ENCODE measurements around the gene FBXO44.

FBXO44 gene

DNA sequence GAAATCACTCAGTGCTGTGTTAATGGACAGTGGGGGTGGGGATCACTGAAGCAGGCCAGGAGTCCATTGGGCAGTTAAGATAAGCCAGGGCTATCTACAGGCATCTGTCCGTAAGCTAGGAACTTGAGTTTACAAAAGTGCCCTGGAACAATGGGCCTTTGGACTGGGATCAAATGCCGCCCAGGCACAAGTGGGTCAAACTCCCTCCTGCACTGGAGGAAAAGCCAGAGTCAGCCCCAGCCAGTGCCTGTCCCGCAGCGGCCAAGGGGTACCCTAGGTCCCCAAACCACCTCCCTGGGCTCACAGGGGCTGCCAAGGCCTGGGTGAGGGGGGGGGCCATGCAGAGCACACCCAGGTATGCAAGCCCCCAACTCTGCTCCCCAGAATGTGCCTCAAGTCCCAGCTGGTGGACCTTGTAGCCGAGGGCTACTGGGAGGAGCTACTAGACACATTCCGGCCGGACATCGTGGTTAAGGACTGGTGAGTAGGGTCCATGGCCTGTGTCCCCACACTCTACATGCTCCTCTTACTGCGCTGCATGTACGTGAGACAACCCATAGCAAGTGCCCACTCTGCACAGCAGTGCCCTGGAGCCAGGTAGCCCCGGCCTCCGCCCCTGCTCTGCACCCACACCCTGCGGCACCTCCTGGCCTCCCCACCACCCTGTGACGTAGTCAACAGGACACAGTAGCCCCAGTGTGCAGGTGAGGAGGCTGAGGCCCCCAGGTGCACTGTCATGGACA is 17.0 kb downstream of the FBXO44 start:
- no peaks in the 10 kb centered on the region for H3K9me3 ChIP-seq (ENCODE audit: insufficient read depth, low read length)
- no peak overlapping the region for H3K4me3 ChIP-seq (ENCODE audit: low read length)
- H3K4me2 ChIP-seq (ENCODE audit: low read length) = no peak overlapping the region
- H3K27ac ChIP-seq (ENCODE audit: low read length) = no peak overlapping the region
- no peaks in the 10 kb centered on the region for H4K20me1 ChIP-seq (ENCODE audit: insufficient read depth, low read length)
- no peak overlapping the region for H3K9ac ChIP-seq (ENCODE audit: low read length)
- TF ChIP-seq, protein P1, sequence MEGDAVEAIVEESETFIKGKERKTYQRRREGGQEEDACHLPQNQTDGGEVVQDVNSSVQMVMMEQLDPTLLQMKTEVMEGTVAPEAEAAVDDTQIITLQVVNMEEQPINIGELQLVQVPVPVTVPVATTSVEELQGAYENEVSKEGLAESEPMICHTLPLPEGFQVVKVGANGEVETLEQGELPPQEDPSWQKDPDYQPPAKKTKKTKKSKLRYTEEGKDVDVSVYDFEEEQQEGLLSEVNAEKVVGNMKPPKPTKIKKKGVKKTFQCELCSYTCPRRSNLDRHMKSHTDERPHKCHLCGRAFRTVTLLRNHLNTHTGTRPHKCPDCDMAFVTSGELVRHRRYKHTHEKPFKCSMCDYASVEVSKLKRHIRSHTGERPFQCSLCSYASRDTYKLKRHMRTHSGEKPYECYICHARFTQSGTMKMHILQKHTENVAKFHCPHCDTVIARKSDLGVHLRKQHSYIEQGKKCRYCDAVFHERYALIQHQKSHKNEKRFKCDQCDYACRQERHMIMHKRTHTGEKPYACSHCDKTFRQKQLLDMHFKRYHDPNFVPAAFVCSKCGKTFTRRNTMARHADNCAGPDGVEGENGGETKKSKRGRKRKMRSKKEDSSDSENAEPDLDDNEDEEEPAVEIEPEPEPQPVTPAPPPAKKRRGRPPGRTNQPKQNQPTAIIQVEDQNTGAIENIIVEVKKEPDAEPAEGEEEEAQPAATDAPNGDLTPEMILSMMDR (IDR thresholded peaks at IDR 0.05; ENCODE audit: low read depth, low read length) = no peak
- no peak for TF ChIP-seq EZH2phosphoT487 (IDR thresholded peaks at IDR 0.05; ENCODE audit: low read depth)
- peaks cover 9% of the 10 kb centered on the region for H3K36me3 ChIP-seq (replicated peaks; ENCODE audit: low read depth, low read length)
- H3K4me1 ChIP-seq (ENCODE audit: low read length) = peaks cover 15% of the 10 kb centered on the region
- no peak overlapping the region for H2AFZ ChIP-seq (ENCODE audit: low read depth, low read length)
- H3K27me3 ChIP-seq (ENCODE audit: low read depth, low read length) = no peaks in the 10 kb centered on the region
- no peaks in the 10 kb centered on the region for H3K79me2 ChIP-seq (ENCODE audit: low read length)

DNA sequence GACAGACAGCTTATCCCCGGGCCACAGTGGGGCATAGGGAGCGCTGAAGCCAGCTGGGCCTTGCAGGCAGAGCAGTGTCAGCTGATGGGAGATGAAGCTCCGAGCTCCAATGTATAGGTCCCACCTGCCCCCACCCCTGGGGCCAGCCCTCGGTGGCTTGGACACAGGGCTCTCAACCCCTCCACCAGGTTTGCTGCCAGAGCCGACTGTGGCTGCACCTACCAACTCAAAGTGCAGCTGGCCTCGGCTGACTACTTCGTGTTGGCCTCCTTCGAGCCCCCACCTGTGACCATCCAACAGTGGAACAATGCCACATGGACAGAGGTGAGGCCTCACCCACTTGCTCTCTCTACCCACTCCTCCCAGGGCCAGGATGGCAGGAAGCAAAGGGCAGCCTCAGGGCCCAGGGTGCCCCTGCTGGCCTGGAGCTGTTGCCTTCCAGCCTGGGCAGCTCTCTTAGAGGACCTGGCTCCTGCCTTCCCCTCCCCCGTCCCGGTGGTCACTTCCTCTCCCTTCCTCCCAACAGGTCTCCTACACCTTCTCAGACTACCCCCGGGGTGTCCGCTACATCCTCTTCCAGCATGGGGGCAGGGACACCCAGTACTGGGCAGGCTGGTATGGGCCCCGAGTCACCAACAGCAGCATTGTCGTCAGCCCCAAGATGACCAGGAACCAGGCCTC is 18.6 kb downstream of the FBXO44 start:
- TF ChIP-seq, protein P1 (IDR thresholded peaks at IDR 0.05; ENCODE audit: low read depth, low read length) = no peak
- no peak for TF ChIP-seq EZH2phosphoT487 (IDR thresholded peaks at IDR 0.05; ENCODE audit: low read depth)
- Histone ChIP-seq H3K79me2 (ENCODE audit: low read length) (no peaks in the 10 kb centered on the region), H3K9ac (ENCODE audit: low read length) (no peak overlapping the region), H3K4me3 (ENCODE audit: low read length) (no peak overlapping the region), H3K36me3 (replicated peaks; ENCODE audit: low read depth, low read length) (peaks cover 9% of the 10 kb centered on the region), H4K20me1 (ENCODE audit: insufficient read depth, low read length) (no peaks in the 10 kb centered on the region), H3K9me3 (ENCODE audit: insufficient read depth, low read length) (no peaks in the 10 kb centered on the region), H3K4me1 (ENCODE audit: low read length) (peaks cover 15% of the 10 kb centered on the region), H3K27ac (ENCODE audit: low read length) (no peak overlapping the region), H3K27me3 (ENCODE audit: low read depth, low read length) (no peaks in the 10 kb centered on the region), H2AFZ (ENCODE audit: low read depth, low read length) (no peak overlapping the region), H3K4me2 (ENCODE audit: low read length) (no peak overlapping the region)

DNA sequence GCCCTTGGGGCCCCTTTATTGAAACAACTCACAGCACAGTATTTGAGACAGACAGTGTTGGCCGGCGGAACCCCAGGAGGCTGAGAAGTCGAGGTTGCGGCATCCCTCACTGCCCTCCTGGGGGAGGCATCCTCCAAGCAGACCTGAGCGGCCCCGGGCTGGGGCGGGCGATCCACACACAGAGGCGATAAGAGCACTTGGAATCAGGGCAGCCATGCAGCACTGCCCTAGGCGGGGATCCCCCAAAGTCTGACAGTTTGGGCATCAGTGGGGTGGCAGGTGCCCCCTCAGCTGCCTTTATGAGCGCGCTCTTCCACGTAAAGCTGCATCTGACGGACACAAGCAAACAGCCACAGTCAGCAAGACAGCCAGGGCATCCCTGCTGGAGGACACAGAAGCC is 19.8 kb downstream of the FBXO44 start:
- no peak overlapping the region for H3K4me3 ChIP-seq (ENCODE audit: low read length)
- H3K27me3 ChIP-seq (ENCODE audit: low read depth, low read length) = no peaks in the 10 kb centered on the region
- H3K4me2 ChIP-seq (ENCODE audit: low read length) = no peak overlapping the region
- no peaks in the 10 kb centered on the region for H3K9me3 ChIP-seq (ENCODE audit: insufficient read depth, low read length)
- H2AFZ ChIP-seq (ENCODE audit: low read depth, low read length) = no peak overlapping the region
- peaks cover 9% of the 10 kb centered on the region for H3K36me3 ChIP-seq (replicated peaks; ENCODE audit: low read depth, low read length)
- no peak overlapping the region for H3K9ac ChIP-seq (ENCODE audit: low read length)
- H3K4me1 ChIP-seq (ENCODE audit: low read length) = peaks cover 15% of the 10 kb centered on the region
- no peaks in the 10 kb centered on the region for H3K79me2 ChIP-seq (ENCODE audit: low read length)
- TF ChIP-seq, protein P1 (IDR thresholded peaks at IDR 0.05; ENCODE audit: low read depth, low read length) = no peak
- TF ChIP-seq EZH2phosphoT487 (IDR thresholded peaks at IDR 0.05; ENCODE audit: low read depth) = no peak
- no peak overlapping the region for H3K27ac ChIP-seq (ENCODE audit: low read length)
- no peaks in the 10 kb centered on the region for H4K20me1 ChIP-seq (ENCODE audit: insufficient read depth, low read length)

DNA sequence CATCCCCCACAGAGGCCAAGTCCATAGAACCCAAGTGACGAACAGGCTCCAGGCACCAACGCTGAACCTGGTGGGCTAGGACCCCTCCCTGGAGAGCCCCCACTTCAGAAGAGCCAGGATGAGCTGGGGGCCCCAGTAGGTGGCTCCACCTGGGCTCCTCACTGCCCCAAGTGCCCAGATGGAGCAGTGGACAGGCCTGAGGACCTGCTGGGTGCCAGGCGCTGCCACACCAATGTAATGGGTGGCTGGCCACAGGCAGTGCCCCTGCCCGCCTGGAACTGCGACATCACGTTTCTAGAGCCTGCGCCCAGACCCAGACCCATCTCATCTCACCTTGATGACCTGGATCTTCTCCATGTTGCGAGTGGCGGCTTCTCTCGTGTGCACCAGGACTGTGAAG is 20.6 kb downstream of the FBXO44 start:
- peaks cover 11% of the 10 kb centered on the region for H3K4me1 ChIP-seq (ENCODE audit: low read length)
- no peak overlapping the region for H3K9ac ChIP-seq (ENCODE audit: low read length)
- no peaks in the 10 kb centered on the region for H3K27me3 ChIP-seq (ENCODE audit: low read depth, low read length)
- H4K20me1 ChIP-seq (ENCODE audit: insufficient read depth, low read length) = no peaks in the 10 kb centered on the region
- no peak overlapping the region for H3K27ac ChIP-seq (ENCODE audit: low read length)
- no peak overlapping the region for H2AFZ ChIP-seq (ENCODE audit: low read depth, low read length)
- no peaks in the 10 kb centered on the region; the same call in 1 of the 2 replicates for H3K79me2 ChIP-seq (ENCODE audit: low read length)
- H3K4me3 ChIP-seq (ENCODE audit: low read length) = no peak overlapping the region
- no peaks in the 10 kb centered on the region for H3K9me3 ChIP-seq (ENCODE audit: insufficient read depth, low read length)
- peaks cover 5% of the 10 kb centered on the region for H3K36me3 ChIP-seq (replicated peaks; ENCODE audit: low read depth, low read length)
- H3K4me2 ChIP-seq (ENCODE audit: low read length) = no peak overlapping the region
- no peak for TF ChIP-seq EZH2phosphoT487 (IDR thresholded peaks at IDR 0.05; ENCODE audit: low read depth)
- TF ChIP-seq, protein P1 (IDR thresholded peaks at IDR 0.05; ENCODE audit: low read depth, low read length) = no peak
